Measurements from ENCODE around the gene PTGS1.
A peak's percentile ranks its signal among the peaks of the same experiment; 100 is the strongest.

The PTGS1 gene

GRCh38 chr9:122348791-122349190 is 22.0 kb upstream of the PTGS1 start:
- DNase-seq = no peak
- Histone ChIP-seq H3K9me2 (replicated peaks; ENCODE audit: insufficient read depth, low read length) (no peaks in the 10 kb centered on the region), H3K36me3 (replicated peaks; ENCODE audit: insufficient read depth, low read length) (no peaks in the 10 kb centered on the region), H3K4me2 (ENCODE audit: low read depth, low read length) (no peak overlapping the region), H3K79me2 (ENCODE audit: low read length) (no peaks in the 10 kb centered on the region), H3K27me3 (replicated peaks; ENCODE audit: insufficient read depth, low read length) (no peaks in the 10 kb centered on the region; the same call in 1 of the 2 replicates), H3K27ac (ENCODE audit: low read length) (no peak overlapping the region), H3K9ac (ENCODE audit: low read length) (no peak overlapping the region), H3F3A (ENCODE audit: insufficient read depth, low read length) (no peaks in the 10 kb centered on the region), H3K9me3 (replicated peaks; ENCODE audit: insufficient read depth, low read length) (no peaks in the 10 kb centered on the region), H2AFZ (ENCODE audit: low read length) (no peak overlapping the region), H3K4me1 (ENCODE audit: low read length) (no peaks in the 10 kb centered on the region), H3K4me3 (ENCODE audit: low read length) (no peak overlapping the region), H4K20me1 (ENCODE audit: insufficient read depth, low read length) (no peaks in the 10 kb centered on the region)
- TF ChIP-seq CTCF (IDR thresholded peaks at IDR 0.05; ENCODE audit: low read length) (no peak), EZH2 (optimal IDR thresholded peaks at IDR 0.05; ENCODE audit: low read depth, low read length) (no peak), EZH2phosphoT487 (IDR thresholded peaks at IDR 0.05; ENCODE audit: low read length) (no peak)

- no peak for DNase-seq
- no peaks in the 10 kb centered on the region; the same call in 1 of the 2 replicates for H3K27me3 ChIP-seq (replicated peaks; ENCODE audit: insufficient read depth, low read length)
- no peak overlapping the region for H3K4me2 ChIP-seq (ENCODE audit: low read depth, low read length)
These were observed 21.6 kb upstream of the PTGS1 start for GRCh38 chr9:122349201-122349600.

DNA sequence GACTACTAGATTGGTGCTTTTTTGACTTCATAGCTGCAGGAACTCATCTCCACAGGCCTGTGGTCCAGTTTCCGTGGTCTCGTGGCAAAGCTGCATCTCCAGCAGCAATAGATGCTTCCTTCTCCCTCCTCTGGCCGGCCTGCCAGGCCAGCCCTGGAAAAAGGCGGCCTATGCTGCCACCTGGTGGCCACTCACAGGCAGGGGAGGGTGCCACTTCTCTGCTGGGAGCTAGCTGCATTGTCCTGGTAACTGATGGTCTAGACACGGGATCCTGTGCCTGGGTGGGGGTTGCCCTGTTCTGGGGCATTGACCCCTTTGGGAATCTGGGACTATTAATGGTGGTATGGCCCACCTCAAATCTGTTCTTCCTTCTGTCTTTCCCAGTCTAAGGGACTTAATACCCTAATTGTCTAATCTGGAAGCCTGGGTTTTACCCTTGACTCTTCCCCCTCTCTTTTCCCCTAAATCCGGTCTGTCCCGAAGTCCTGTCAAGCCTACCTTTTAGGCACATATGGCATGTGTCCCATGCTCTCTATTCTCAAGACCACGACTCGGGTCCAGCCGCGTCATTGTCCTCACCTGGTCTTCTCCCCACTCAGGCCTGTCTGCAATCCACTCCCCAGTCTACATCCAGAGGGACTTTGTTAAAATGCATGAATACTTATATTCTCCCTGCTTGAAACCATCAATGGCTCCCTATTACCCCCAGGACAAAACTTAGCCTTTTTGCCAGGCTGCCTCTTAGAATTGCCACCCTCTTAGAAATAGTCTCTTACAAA is 20.1 kb upstream of the PTGS1 start:
- H2AFZ ChIP-seq (ENCODE audit: low read length) = no peak overlapping the region
- TF ChIP-seq EZH2phosphoT487 (IDR thresholded peaks at IDR 0.05; ENCODE audit: low read length) = no peak
- peak; percentile 92 for TF ChIP-seq CTCF (IDR thresholded peaks at IDR 0.05; ENCODE audit: low read length)
- no peaks in the 10 kb centered on the region; the same call in 1 of the 2 replicates for H3K27me3 ChIP-seq (replicated peaks; ENCODE audit: insufficient read depth, low read length)
- H3K4me2 ChIP-seq (ENCODE audit: low read depth, low read length) = no peak overlapping the region
- no peaks in the 10 kb centered on the region for H3K9me3 ChIP-seq (replicated peaks; ENCODE audit: insufficient read depth, low read length)
- H3K9me2 ChIP-seq (replicated peaks; ENCODE audit: insufficient read depth, low read length) = no peaks in the 10 kb centered on the region
- H4K20me1 ChIP-seq (ENCODE audit: insufficient read depth, low read length) = no peaks in the 10 kb centered on the region
- no peak overlapping the region for H3K9ac ChIP-seq (ENCODE audit: low read length)
- H3K36me3 ChIP-seq (replicated peaks; ENCODE audit: insufficient read depth, low read length) = no peaks in the 10 kb centered on the region
- H3F3A ChIP-seq (ENCODE audit: insufficient read depth, low read length) = no peaks in the 10 kb centered on the region
- H3K4me1 ChIP-seq (ENCODE audit: low read length) = no peaks in the 10 kb centered on the region
- DNase-seq = peak; percentile 71
- H3K27ac ChIP-seq (ENCODE audit: low read length) = no peak overlapping the region
- no peak overlapping the region for H3K4me3 ChIP-seq (ENCODE audit: low read length)
- no peaks in the 10 kb centered on the region for H3K79me2 ChIP-seq (ENCODE audit: low read length)

More at GRCh38 chr9:122349201-122349600, 21.6 kb upstream of the PTGS1 start:
- Histone ChIP-seq H3K36me3 (replicated peaks; ENCODE audit: insufficient read depth, low read length) (no peaks in the 10 kb centered on the region), H3K79me2 (ENCODE audit: low read length) (no peaks in the 10 kb centered on the region), H3K4me1 (ENCODE audit: low read length) (no peaks in the 10 kb centered on the region), H4K20me1 (ENCODE audit: insufficient read depth, low read length) (no peaks in the 10 kb centered on the region), H3K9ac (ENCODE audit: low read length) (no peak overlapping the region), H3K4me3 (ENCODE audit: low read length) (no peak overlapping the region), H3K9me2 (replicated peaks; ENCODE audit: insufficient read depth, low read length) (no peaks in the 10 kb centered on the region), H2AFZ (ENCODE audit: low read length) (no peak overlapping the region), H3F3A (ENCODE audit: insufficient read depth, low read length) (no peaks in the 10 kb centered on the region), H3K27ac (ENCODE audit: low read length) (no peak overlapping the region), H3K9me3 (replicated peaks; ENCODE audit: insufficient read depth, low read length) (no peaks in the 10 kb centered on the region)
- TF ChIP-seq EZH2 (optimal IDR thresholded peaks at IDR 0.05; ENCODE audit: low read depth, low read length) (no peak), CTCF (IDR thresholded peaks at IDR 0.05; ENCODE audit: low read length) (no peak), EZH2phosphoT487 (IDR thresholded peaks at IDR 0.05; ENCODE audit: low read length) (no peak)

Measured in MM.1S (cell line).